GM12872 (cell line): ENCODE measurements around the gene LAMB2.

Source experiments
- TF ChIP-seq, protein P1 (sequence below): IDR thresholded peaks from 3 replicates; pipeline ENCODE4 v1.5.1; 2011; ENCODE audit warnings: low read depth, mild to moderate bottlenecking, low read length, moderate library complexity; ENCODE audit not compliant: insufficient read depth

Gene LAMB2

GRCh38 chr3:49092938-49093852 lies 39.7 kb downstream of the LAMB2 start:
- TF ChIP-seq, protein P1, sequence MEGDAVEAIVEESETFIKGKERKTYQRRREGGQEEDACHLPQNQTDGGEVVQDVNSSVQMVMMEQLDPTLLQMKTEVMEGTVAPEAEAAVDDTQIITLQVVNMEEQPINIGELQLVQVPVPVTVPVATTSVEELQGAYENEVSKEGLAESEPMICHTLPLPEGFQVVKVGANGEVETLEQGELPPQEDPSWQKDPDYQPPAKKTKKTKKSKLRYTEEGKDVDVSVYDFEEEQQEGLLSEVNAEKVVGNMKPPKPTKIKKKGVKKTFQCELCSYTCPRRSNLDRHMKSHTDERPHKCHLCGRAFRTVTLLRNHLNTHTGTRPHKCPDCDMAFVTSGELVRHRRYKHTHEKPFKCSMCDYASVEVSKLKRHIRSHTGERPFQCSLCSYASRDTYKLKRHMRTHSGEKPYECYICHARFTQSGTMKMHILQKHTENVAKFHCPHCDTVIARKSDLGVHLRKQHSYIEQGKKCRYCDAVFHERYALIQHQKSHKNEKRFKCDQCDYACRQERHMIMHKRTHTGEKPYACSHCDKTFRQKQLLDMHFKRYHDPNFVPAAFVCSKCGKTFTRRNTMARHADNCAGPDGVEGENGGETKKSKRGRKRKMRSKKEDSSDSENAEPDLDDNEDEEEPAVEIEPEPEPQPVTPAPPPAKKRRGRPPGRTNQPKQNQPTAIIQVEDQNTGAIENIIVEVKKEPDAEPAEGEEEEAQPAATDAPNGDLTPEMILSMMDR = no peak

DNA sequence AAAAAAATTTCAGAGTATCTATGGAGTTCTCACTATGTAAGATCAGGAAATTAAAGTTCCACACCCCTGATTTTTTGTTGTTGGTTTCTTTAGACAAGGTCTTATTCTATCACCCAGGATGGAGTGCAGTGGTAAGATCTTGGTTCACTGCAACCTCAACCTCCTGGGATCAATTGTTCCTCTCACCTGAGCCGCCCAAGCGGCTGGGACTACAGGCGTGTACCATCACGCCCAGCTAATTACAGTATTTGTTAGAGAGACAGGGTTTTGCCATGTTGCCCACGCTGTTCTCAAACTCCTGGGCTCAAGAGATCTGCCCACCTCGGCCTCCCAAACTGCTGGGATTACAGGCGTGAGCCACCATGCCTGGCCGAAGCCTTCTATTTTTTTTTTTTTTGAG lies 51.4 kb downstream of the LAMB2 start:
- TF ChIP-seq, protein P1 = no peak

- TF ChIP-seq, protein P1 = no peak
Observed at GRCh38 chr3:49079270-49079669, 53.6 kb downstream of the LAMB2 start.

DNA sequence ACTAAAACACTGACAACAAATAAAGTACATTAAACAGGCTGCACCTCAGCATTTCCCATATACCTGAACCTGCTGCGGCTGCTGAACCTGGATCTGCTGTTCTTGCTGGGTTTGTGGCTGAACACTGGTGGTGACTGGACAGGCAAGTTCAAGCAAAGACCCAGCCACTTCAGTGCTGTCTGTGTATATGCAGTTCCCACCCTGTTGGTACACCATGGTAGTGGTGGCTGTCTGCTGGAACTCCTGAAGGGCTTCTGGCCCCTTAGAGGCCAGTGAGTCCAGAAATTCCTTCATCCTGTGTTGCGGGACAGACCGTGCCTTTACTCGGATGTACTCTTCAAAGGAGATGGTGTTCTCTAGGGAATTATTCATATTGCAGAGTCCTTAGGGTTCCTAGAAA lies 56.2 kb downstream of the LAMB2 start:
- TF ChIP-seq, protein P1 = no peak

DNA sequence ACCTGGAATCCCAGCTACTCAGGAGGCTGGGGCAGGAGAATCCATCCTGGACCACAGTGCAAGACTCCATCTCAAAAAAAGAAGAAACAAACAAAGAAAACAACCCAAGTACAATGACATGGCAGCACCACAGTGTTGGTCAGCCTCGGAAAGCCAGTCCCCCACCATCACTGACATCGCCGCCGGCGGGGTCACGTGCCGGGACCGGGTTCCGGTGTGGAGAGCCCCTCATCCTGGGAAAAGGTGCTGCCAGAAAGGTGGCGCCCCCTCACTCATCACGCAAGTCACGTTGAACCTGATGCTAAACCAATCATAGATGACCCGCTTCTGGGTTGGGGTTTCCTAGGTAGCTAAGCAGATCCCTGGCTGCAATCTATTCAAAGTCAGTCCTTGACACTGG lies 56.7 kb downstream of the LAMB2 start:
- TF ChIP-seq, protein P1 = no peak
